Fibroblast of lung (primary cell): ENCODE results near the gene MTA1. TPM values are rescaled to one million over a fixed set of nuclear protein-coding genes. Genes with fewer than 3 reads are reported as not detected.

Experiments used
- DNase-seq, 2 donors: peaks; one replicate each; pipeline versions ENCODE4 v3.0.0 to v3.0.0-alpha.2; 2010; ENCODE audit warnings: low read depth in 2 of 2
- H2AFZ ChIP-seq: 2 replicates; pipeline ENCODE4 v1.5.1; 2012; ENCODE audit warnings: low read length, control low read depth, inconsistent platforms
- H3K27ac ChIP-seq: 2 replicates; pipeline ENCODE4 v1.5.1; 2011; ENCODE audit warnings: low read length, control low read depth; ENCODE audit not compliant: insufficient read depth
- H3K27me3 ChIP-seq: 2 replicates; pipeline ENCODE4 v1.5.1; 2011; ENCODE audit warnings: mild to moderate bottlenecking, low read length; ENCODE audit not compliant: control insufficient read depth, insufficient read depth
- H3K36me3 ChIP-seq: 2 replicates; pipeline ENCODE4 v1.5.1; 2011; ENCODE audit warnings: low read length; ENCODE audit not compliant: control insufficient read depth, insufficient read depth
- H3K4me1 ChIP-seq: 2 replicates; pipeline ENCODE4 v1.5.1; 2011; ENCODE audit warnings: low read length; ENCODE audit not compliant: control insufficient read depth, insufficient read depth; ENCODE audit errors: extremely low read depth
- H3K4me2 ChIP-seq: 2 replicates; pipeline ENCODE4 v1.5.1; 2011; ENCODE audit warnings: low read length, control low read depth; ENCODE audit not compliant: insufficient read depth; ENCODE audit errors: extremely low read depth
- H3K4me3 ChIP-seq, 4 experiments: fragments of 200-600 bp in 1 of 4; sonication (generic) in 1 of 4; replicated peaks in 1 of 4; 2 replicates each; pipeline ENCODE4 v1.5.1; 2011 to 2016; ENCODE audit warnings: low read length in 4 of 4, low read depth in 3 of 4, mild to moderate bottlenecking in 3 of 4, control low read depth in 2 of 4, inconsistent platforms in 1 of 4, mixed read lengths in 1 of 4; ENCODE audit not compliant: insufficient read depth in 1 of 4; ENCODE audit errors: control extremely low read depth in 1 of 4
- H3K79me2 ChIP-seq: 2 replicates; pipeline ENCODE4 v1.5.1; 2012; ENCODE audit warnings: mild to moderate bottlenecking, low read length, inconsistent platforms; ENCODE audit not compliant: control insufficient read depth, insufficient read depth
- H3K9ac ChIP-seq: 2 replicates; pipeline ENCODE4 v1.5.1; 2011; ENCODE audit warnings: mild to moderate bottlenecking, low read length, control low read depth; ENCODE audit not compliant: insufficient read depth
- H3K9me3 ChIP-seq: 2 replicates; pipeline ENCODE4 v1.5.1; 2012; ENCODE audit warnings: low read depth, low read length; ENCODE audit not compliant: control insufficient read depth, insufficient read depth
- H4K20me1 ChIP-seq: 2 replicates; pipeline ENCODE4 v1.5.1; 2011; ENCODE audit warnings: low read length; ENCODE audit not compliant: control insufficient read depth, insufficient read depth; ENCODE audit errors: extremely low read depth
- EZH2 ChIP-seq: IDR thresholded peaks from 2 replicates; pipeline ENCODE4 v1.5.1; 2012; ENCODE audit warnings: low read length, control low read depth, mild to moderate bottlenecking; ENCODE audit errors: missing control alignments
- polyA plus RNA-seq, 2 donors: library from polyadenylated mRNA; depleted of rRNA in 1 of 2; stranded (reverse) in 1 of 2; unstranded in 1 of 2; fragments of >200 nt; gene quantifications; 2 replicates each; pipeline ENCODE4 v1.2.1, GENCODE V29; 2011 to 2012; ENCODE audit warnings: missing spikeins in 1 of 2
- total RNA-seq: library from RNA; depleted of rRNA; stranded (reverse); fragments of >200 nt; gene quantifications from 2 replicates; pipeline ENCODE4 v1.2.1, GENCODE V29; 2014
- TF ChIP-seq, protein P1 (sequence below), 2 donors: IDR thresholded peaks in 1 of 2; conservative IDR thresholded peaks in 1 of 2; 1 replicate in 1 of 2; 2 replicates in 1 of 2; pipeline ENCODE4 v1.5.1; 2011 to 2012; ENCODE audit warnings: low read length in 2 of 2, control low read depth in 1 of 2, inconsistent platforms in 1 of 2, low read depth in 1 of 2, mild to moderate bottlenecking in 1 of 2

Gene MTA1
- total and polyA plus RNA-seq, 2 donors (not counting 1 experiment from before 2014, with no cell fraction given): 28.6 to 29.7 TPM

DNA sequence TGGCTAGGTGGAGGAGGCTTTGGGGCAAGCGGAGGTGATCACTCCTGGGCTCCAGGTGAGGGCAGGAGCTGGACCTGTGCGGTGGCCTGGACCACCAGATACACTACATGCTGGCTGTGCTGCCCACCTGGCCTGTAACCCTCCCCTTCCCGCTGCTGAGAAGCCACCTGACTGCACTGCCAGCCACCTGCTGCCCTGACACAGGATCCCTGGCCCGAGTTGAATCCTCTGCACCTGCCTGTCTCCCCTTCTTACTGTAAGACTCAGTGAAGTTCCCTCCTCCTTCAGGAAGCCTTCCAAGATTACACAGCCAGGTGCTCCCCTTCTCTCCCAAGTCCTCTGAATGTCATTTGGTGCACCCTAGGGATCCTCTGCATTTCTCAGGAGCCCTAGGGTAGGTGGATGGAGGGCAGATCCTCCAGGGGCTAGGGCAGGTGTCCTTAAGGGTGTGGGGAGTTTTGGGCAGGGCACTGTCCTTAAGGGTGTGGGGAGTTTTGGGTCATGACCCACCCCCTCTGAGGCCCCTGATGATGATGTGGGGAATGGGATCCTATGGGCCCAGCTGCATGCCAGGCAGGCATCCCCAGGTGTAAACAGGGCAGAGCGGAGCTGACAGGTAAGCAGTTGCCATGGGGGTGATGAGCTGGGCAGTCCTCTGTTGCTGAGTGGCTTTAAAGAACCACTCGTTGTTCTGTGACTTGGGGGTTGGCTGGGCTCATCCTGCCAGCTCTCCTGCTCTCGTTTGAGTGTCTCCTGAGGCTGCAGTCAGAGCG, 6.7 kb upstream of the MTA1 start:
- Histone ChIP-seq H3K9me3 (no peaks in the 10 kb centered on the region), H3K4me3 (no peak overlapping the region), H3K4me1 (no peaks in the 10 kb centered on the region), H4K20me1 (no peaks in the 10 kb centered on the region), H3K27me3 (peaks cover 4% of the 10 kb centered on the region), H3K36me3 (no peaks in the 10 kb centered on the region), H3K4me2 (no peak overlapping the region), H3K9ac (no peak overlapping the region), H3K79me2 (no peaks in the 10 kb centered on the region), H3K27ac (no peak overlapping the region), H2AFZ (no peak overlapping the region)
- DNase-seq: no peak
- no peak for TF ChIP-seq EZH2
- TF ChIP-seq, protein P1, sequence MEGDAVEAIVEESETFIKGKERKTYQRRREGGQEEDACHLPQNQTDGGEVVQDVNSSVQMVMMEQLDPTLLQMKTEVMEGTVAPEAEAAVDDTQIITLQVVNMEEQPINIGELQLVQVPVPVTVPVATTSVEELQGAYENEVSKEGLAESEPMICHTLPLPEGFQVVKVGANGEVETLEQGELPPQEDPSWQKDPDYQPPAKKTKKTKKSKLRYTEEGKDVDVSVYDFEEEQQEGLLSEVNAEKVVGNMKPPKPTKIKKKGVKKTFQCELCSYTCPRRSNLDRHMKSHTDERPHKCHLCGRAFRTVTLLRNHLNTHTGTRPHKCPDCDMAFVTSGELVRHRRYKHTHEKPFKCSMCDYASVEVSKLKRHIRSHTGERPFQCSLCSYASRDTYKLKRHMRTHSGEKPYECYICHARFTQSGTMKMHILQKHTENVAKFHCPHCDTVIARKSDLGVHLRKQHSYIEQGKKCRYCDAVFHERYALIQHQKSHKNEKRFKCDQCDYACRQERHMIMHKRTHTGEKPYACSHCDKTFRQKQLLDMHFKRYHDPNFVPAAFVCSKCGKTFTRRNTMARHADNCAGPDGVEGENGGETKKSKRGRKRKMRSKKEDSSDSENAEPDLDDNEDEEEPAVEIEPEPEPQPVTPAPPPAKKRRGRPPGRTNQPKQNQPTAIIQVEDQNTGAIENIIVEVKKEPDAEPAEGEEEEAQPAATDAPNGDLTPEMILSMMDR (conservative IDR thresholded peaks at IDR 0.05 in 1 of 2, IDR thresholded peaks at IDR 0.05 in 1 of 2; ENCODE audit: low read depth in 1 of 2, low read length in 2 of 2): no peak

DNA sequence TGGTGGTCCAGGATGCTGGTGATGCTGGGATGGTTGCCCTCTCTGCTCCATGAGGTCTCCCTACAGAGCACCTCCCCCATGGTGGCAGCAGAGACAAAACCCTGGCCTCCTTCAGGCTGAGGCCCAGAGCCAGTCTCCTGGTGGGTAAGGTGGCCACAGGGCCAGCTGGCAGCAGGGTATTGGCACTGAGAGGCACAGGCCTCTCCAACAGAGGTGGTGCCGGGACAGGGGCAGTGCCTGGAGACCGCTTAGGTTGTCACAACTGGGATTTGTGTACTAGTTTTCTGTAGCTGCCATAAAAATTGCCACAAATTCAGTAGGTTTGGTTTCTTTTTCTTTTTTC, 6.1 kb upstream of the MTA1 start:
- Histone ChIP-seq H3K9me3 (no peaks in the 10 kb centered on the region), H4K20me1 (no peaks in the 10 kb centered on the region), H3K79me2 (no peaks in the 10 kb centered on the region), H3K4me2 (no peak overlapping the region), H3K9ac (no peak overlapping the region), H3K4me1 (no peaks in the 10 kb centered on the region), H3K27me3 (peaks cover 4% of the 10 kb centered on the region), H3K36me3 (no peaks in the 10 kb centered on the region), H3K27ac (no peak overlapping the region), H2AFZ (no peak overlapping the region), H3K4me3 (no peak overlapping the region)
- TF ChIP-seq, protein P1 (conservative IDR thresholded peaks at IDR 0.05 in 1 of 2, IDR thresholded peaks at IDR 0.05 in 1 of 2; ENCODE audit: low read depth in 1 of 2, low read length in 2 of 2): no peak
- TF ChIP-seq EZH2: no peak
- DNase-seq: no peak

DNA sequence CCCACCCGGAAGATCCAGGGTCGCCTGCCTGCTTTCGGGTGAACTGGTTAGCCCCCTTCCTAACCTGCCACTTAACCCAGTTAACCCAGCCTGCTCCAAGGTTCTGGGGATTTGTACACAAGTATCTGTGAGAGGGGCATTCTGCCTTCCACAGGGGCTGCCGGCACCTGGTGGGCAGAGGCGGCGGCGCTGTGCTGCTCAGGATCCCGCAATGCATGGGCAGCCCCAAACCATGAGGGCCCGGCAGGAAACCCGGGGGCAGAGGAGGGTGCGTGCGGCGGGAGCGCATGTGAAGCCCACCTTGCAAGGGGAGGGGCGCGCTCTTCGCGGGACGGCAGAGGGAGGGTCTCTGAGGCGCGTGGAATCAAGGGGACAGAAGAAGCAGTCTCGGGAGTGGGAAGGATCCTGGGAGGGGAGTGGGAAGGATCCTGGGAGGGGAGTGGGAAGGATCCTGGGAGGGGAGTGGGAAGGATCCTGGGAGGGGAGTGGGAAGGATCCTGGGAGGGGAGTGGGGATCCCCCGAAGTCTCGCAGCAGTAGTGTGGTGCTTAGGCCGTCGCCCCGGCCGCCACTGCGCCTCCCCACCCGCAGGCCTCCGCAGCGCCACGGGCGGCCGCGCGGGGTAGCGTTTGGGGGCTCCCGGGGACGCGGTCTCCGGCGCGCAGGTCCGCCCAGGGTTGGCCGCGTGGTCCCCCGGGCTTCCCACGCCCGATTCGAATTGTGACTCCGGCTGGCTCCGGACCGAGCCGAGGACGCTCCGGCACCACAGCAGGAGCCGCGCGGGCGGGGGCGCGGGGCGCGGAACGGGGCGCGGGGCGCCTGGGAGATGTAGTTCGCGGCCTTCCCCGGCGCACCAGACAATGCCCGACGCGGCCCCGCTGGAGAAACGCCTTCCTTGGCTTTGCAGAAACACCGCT, 4.9 kb upstream of the MTA1 start:
- Histone ChIP-seq H3K9me3 (no peaks in the 10 kb centered on the region), H2AFZ (peak overlapping the region; percentile 38), H3K79me2 (peaks cover 4% of the 10 kb centered on the region), H3K27me3 (peaks cover 4% of the 10 kb centered on the region), H4K20me1 (no peaks in the 10 kb centered on the region), H3K4me2 (peak overlapping the region; percentile 58), H3K4me1 (peaks cover 4% of the 10 kb centered on the region), H3K9ac (peak overlapping the region; percentile 45), H3K36me3 (no peaks in the 10 kb centered on the region), H3K27ac (no peak overlapping the region), H3K4me3 (peak overlapping the region in 3 of 4 experiments; percentile 27 to 54 (median 54))
- TF ChIP-seq, protein P1 (conservative IDR thresholded peaks at IDR 0.05 in 1 of 2, IDR thresholded peaks at IDR 0.05 in 1 of 2; ENCODE audit: low read depth in 1 of 2, low read length in 2 of 2): peak; percentile 19 to 46
- TF ChIP-seq EZH2: no peak
- DNase-seq: peak; percentile 60 to 63
